ENCODE data around the gene PARS2. TPM values are rescaled to one million over a fixed set of nuclear protein-coding genes. Genes with fewer than 3 reads are reported as not detected.

The PARS2 gene
- total and polyA plus RNA-seq, 2 of the 4 experiments (the other 2 are of a cell fraction): 3.4 to 6.3 TPM

GRCh38 chr1:54777431-54777830, 13.1 kb upstream of the PARS2 start:
- H3K56ac ChIP-seq (ENCODE audit: extremely low read depth, insufficient read depth, low read length): no peak overlapping the region
- in situ Hi-C loops (cut with MboI; ENCODE audit: low sequenced_read_pairs) (loop anchor here (25.0 kb wide), 1 partner anchor 915 kb away; no protein-coding TSS in a partner anchor), intact Hi-C loops (cut with micrococcal nuclease) (no loop called here), dilution Hi-C loops (cut with HindIII; ENCODE audit: low sequenced_read_pairs, unreplicated experiment) (no loop called here)
- DNase-seq (no peak), ATAC-seq (ENCODE audit: low read depth) (no peak)
- no peaks in the 10 kb centered on the region; the same call in 1 of the 2 replicates for H3K4me1 ChIP-seq (ENCODE audit: control insufficient read depth, insufficient read depth, low read length)
- no peak overlapping the region for H4K8ac ChIP-seq (ENCODE audit: low read depth in 2 of 2, low read length in 2 of 2)
- no peak overlapping the region for H2AFZ ChIP-seq (replicated peaks; ENCODE audit: low read length, poor library complexity)
- peaks cover 54% of the 10 kb centered on the region for H3K27me3 ChIP-seq (ENCODE audit: control insufficient read depth, insufficient read depth, low read length)
- no peak overlapping the region for H2BK20ac ChIP-seq (ENCODE audit: low read depth, low read length)
- H2BK15ac ChIP-seq (ENCODE audit: low read depth, low read length): no peak overlapping the region
- H3K4ac ChIP-seq (ENCODE audit: low read depth, low read length): no peak overlapping the region
- CTCF ChIA-PET: no interaction called here
- H2AK5ac ChIP-seq (ENCODE audit: low read depth, low read length): no peak overlapping the region
- WGBS, 2 experiments (ENCODE audit: extremely low coverage in 2 of 2, insufficient read length in 1 of 2): 38% methylated on average over 2 of the region's 4 CpGs; no CpG with 5 or more reads in 1 of the 2 experiments
- no peaks in the 10 kb centered on the region for H3K79me1 ChIP-seq (ENCODE audit: low read depth in 1 of 2, low read length in 2 of 2)
- H3K36me3 ChIP-seq (ENCODE audit: control insufficient read depth, insufficient read depth, low read length): no peaks in the 10 kb centered on the region
- no peak overlapping the region for H2BK120ac ChIP-seq (ENCODE audit: low read depth, low read length)
- no peak overlapping the region for H2AK9ac ChIP-seq (replicated peaks; ENCODE audit: low read depth, low read length, poor library complexity)
- no peak for TF ChIP-seq MXI1 (IDR thresholded peaks at IDR 0.05; ENCODE audit: borderline replicate concordance, low read depth, low read length)
- TF ChIP-seq, protein P1, sequence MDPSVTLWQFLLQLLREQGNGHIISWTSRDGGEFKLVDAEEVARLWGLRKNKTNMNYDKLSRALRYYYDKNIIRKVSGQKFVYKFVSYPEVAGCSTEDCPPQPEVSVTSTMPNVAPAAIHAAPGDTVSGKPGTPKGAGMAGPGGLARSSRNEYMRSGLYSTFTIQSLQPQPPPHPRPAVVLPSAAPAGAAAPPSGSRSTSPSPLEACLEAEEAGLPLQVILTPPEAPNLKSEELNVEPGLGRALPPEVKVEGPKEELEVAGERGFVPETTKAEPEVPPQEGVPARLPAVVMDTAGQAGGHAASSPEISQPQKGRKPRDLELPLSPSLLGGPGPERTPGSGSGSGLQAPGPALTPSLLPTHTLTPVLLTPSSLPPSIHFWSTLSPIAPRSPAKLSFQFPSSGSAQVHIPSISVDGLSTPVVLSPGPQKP (IDR thresholded peaks at IDR 0.05; ENCODE audit: borderline replicate concordance, low read depth, low read length): no peak
- no peak for TF ChIP-seq FOS (IDR thresholded peaks at IDR 0.05; ENCODE audit: low read depth, low read length)
- TF ChIP-seq SMC3 (IDR thresholded peaks at IDR 0.05; ENCODE audit: low read depth, low read length): no peak
- TF ChIP-seq CHD1 (IDR thresholded peaks at IDR 0.05; ENCODE audit: low read depth, low read length): no peak
- TF ChIP-seq USF2 (IDR thresholded peaks at IDR 0.05; ENCODE audit: low read depth, low read length): no peak
- TF ChIP-seq NFE2L2 (IDR thresholded peaks at IDR 0.05; ENCODE audit: low read depth, low read length): no peak
- TF ChIP-seq RFX5 (IDR thresholded peaks at IDR 0.05; ENCODE audit: low read depth, low read length): no peak
- no peak for TF ChIP-seq BHLHE40 (IDR thresholded peaks at IDR 0.05; ENCODE audit: low read depth, low read length)
- TF ChIP-seq RAD21 (IDR thresholded peaks at IDR 0.05; ENCODE audit: low read length): no peak
- no peak for TF ChIP-seq RCOR1 (IDR thresholded peaks at IDR 0.05; ENCODE audit: insufficient replicate concordance, low read length)
- TF ChIP-seq, protein P2, sequence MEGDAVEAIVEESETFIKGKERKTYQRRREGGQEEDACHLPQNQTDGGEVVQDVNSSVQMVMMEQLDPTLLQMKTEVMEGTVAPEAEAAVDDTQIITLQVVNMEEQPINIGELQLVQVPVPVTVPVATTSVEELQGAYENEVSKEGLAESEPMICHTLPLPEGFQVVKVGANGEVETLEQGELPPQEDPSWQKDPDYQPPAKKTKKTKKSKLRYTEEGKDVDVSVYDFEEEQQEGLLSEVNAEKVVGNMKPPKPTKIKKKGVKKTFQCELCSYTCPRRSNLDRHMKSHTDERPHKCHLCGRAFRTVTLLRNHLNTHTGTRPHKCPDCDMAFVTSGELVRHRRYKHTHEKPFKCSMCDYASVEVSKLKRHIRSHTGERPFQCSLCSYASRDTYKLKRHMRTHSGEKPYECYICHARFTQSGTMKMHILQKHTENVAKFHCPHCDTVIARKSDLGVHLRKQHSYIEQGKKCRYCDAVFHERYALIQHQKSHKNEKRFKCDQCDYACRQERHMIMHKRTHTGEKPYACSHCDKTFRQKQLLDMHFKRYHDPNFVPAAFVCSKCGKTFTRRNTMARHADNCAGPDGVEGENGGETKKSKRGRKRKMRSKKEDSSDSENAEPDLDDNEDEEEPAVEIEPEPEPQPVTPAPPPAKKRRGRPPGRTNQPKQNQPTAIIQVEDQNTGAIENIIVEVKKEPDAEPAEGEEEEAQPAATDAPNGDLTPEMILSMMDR (conservative IDR thresholded peaks at IDR 0.05; ENCODE audit: low read depth, low read length): no peak
- no peak for TF ChIP-seq MAFK (IDR thresholded peaks at IDR 0.05; ENCODE audit: low read depth, low read length)
- TF ChIP-seq CEBPB (IDR thresholded peaks at IDR 0.05; ENCODE audit: low read depth, low read length): no peak
- TF ChIP-seq POLR2A (IDR thresholded peaks at IDR 0.05; ENCODE audit: low read depth, low read length): no peak
- no peak for TF ChIP-seq MAZ (IDR thresholded peaks at IDR 0.05; ENCODE audit: borderline replicate concordance, low read depth, low read length)
- H3K18ac ChIP-seq (ENCODE audit: low read depth, low read length): no peak overlapping the region
- H3K9me3 ChIP-seq (ENCODE audit: control insufficient read depth, insufficient read depth, low read length): no peaks in the 10 kb centered on the region
- H4K20me1 ChIP-seq (ENCODE audit: insufficient read depth, low read length): no peaks in the 10 kb centered on the region
- no TSS peak for BruUV-seq (replicated peaks)
- H3K9ac ChIP-seq (ENCODE audit: low read depth, low read length): no peak overlapping the region
- no peak overlapping the region for H4K91ac ChIP-seq (ENCODE audit: insufficient read depth, low read depth, low read length)
- POLR2A ChIA-PET (ENCODE audit: unreplicated experiment): no interaction called here
- H3K27ac ChIP-seq (ENCODE audit: insufficient read depth, low read length): no peak overlapping the region
- H3K4me2 ChIP-seq (ENCODE audit: low read depth, low read length): no peak overlapping the region
- H4K5ac ChIP-seq (ENCODE audit: low read depth, low read length): no peak overlapping the region
- no peak overlapping the region for H3K14ac ChIP-seq (replicated peaks; ENCODE audit: low read depth, low read length)
- no peak overlapping the region for H3K4me3 ChIP-seq (ENCODE audit: insufficient read depth, low read depth, low read length)
- no peak overlapping the region for H3K23ac ChIP-seq (ENCODE audit: low read depth, low read length)
- no peaks in the 10 kb centered on the region for H3K9me1 ChIP-seq (ENCODE audit: insufficient read depth, low read length)
- no peak overlapping the region for H2BK5ac ChIP-seq (ENCODE audit: low read depth, low read length, poor library complexity, severe bottlenecking)
